Motor neuron (in vitro differentiated cells): ENCODE measurements around the gene RALGPS2. TPM values are rescaled to one million over a fixed set of nuclear protein-coding genes. Genes with fewer than 3 reads are reported as not detected.

Experiments used
- ATAC-seq, 8 experiments: fragments of 200-7000 bp; cut with Tn5 transposase; replicated peaks in 6 of 8; 2 replicates each; pipeline ENCODE4 v1.8.0; 2021; ENCODE audit warnings: mild to moderate bottlenecking in 8 of 8, moderate library complexity in 8 of 8
- H3K27ac ChIP-seq, 2 donors: fragments of 250-450 bp; sonication (Bioruptor Pico); 2 replicates each; pipeline ENCODE4 v1.9.0; 2021; ENCODE audit warnings: antibody characterized with exemption in 2 of 2, mild to moderate bottlenecking in 2 of 2, moderate library complexity in 1 of 2
- H3K4me1 ChIP-seq, 2 donors: fragments of 250-450 bp; sonication (Bioruptor Pico); replicated peaks in 1 of 2; 2 replicates each; pipeline ENCODE4 v1.6.1; 2021; ENCODE audit warnings: antibody characterized with exemption in 2 of 2, mild to moderate bottlenecking in 2 of 2, moderate library complexity in 1 of 2
- H3K4me3 ChIP-seq, 5 donors: fragments of 250-450 bp; sonication (Bioruptor Pico); 2 replicates each; pipeline ENCODE4 v1.9.0; 2021; ENCODE audit warnings: antibody characterized with exemption in 5 of 5, mild to moderate bottlenecking in 5 of 5, moderate library complexity in 4 of 5
- WGBS, 10 experiments: fragments of 450-650 bp; shearing (Covaris generic); methylation state at CpG; one replicate each; pipeline ENCODE4 v1.0.0; 2022; 5-methylcytosine and 5-hydroxymethylcytosine counted together
- in situ Hi-C, 9 experiments: fragments of 400-800 bp; cut with MboI; loops; one replicate each; pipeline ENCODE4 v1.15.0; 2021; ENCODE audit warnings: low sequenced_read_pairs in 9 of 9, low pct_unique_long_range_greater_than_20kb in 2 of 9; ENCODE audit not compliant: unreplicated experiment in 9 of 9
- total RNA-seq, 8 experiments: library from RNA; unstranded; fragments of 300-600 nt; gene quantifications; 2 replicates each; pipeline versions ENCODE4 v1.2.3 to v1.2.4, GENCODE V29; 2022

Gene RALGPS2
- total RNA-seq, 8 experiments from 2014 or later: 1.5 to 48.2 (median 23.5) TPM

- Histone ChIP-seq H3K4me3 (no peak overlapping the region), H3K27ac (no peak overlapping the region), H3K4me1 (peaks cover 18 to 20% of the 10 kb centered on the region in 2 donors)
- WGBS, 10 experiments: 0 to 28% (median 19%) methylated on average over 1 to 5 of the region's 5 CpGs; no CpG with 5 or more reads in 3 of the 10 experiments
- in situ Hi-C loops: no loop called here
- peak in 5 of 8 experiments; percentile 21 to 73 (median 70) for ATAC-seq
Observed at GRCh38 chr1:178937695-178938094, 212.7 kb downstream of the RALGPS2 start.

DNA sequence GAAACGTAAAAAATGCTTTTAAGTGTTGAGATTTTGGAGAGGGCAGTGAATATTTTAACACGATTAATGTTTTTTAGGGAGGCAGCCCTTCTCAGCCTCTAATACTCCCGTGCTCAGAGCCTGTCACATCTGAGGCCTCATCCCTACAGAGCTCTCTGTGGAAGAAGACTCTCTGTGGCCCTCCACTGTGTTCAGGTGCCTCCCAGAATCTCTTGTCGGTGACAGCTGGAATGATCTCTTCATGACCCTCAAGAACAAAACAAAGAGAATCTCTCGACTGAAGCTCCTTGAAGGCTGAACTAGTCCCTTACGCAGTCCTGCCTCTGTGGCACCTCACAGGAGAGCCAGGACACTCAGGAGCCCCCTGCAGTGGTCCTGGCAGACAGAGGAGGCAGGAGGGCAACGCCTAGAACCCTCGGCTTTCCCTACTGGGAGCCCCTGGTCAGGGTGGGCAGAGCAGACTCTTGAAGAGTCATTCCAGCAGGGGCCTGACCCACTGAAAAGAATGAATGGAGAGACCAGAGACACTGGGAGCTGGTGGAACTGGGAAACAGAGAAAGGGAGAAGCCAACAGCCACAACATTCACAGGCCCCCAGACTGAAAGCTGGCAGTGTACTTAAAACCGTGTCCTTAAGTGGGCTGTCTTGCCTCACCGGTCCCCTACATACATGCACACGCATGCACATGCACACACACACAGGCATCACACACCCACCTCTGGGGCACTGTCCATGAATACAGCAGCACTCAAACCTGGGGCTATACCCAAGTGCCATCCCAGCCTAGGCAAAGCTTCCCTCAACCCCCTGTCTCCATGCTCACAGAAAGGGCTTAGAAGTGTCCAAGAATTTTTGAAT lies 213.3 kb downstream of the RALGPS2 start:
- H3K4me1 ChIP-seq: peaks cover 18 to 20% of the 10 kb centered on the region in 2 donors
- in situ Hi-C loops: no loop called here
- H3K4me3 ChIP-seq: no peak overlapping the region
- 0 to 69% (median 59%) methylated on average over 1 to 9 of the region's 11 CpGs; no CpG with 5 or more reads in 1 of the 10 experiments for WGBS, 10 experiments
- peak overlapping the region in 1 of 2 donors; percentile 22 for H3K27ac ChIP-seq
- ATAC-seq: peak in 5 of 8 experiments; percentile 5 to 49 (median 47)

- no peak overlapping the region for H3K4me3 ChIP-seq
- ATAC-seq: peak; percentile 24 to 80 (median 58)
- WGBS, 10 experiments: 0 to 78% (median 65%) methylated on average over 1 to 9 of the region's 10 CpGs; no CpG with 5 or more reads in 4 of the 10 experiments
- in situ Hi-C loops: no loop called here
- H3K27ac ChIP-seq: peak overlapping the region in 1 of 2 donors; percentile 22
- H3K4me1 ChIP-seq: peaks cover 15 to 18% of the 10 kb centered on the region in 2 donors
Observed at GRCh38 chr1:178938959-178939317, 213.9 kb downstream of the RALGPS2 start.

GRCh38 chr1:178939338-178940067 lies 214.5 kb downstream of the RALGPS2 start:
- H3K4me3 ChIP-seq: no peak overlapping the region
- 7 to 92% (median 51%) methylated on average over 3 to 15 of the region's 15 CpGs; no CpG with 5 or more reads in 2 of the 10 experiments for WGBS, 10 experiments
- peaks cover 15 to 18% of the 10 kb centered on the region in 2 donors for H3K4me1 ChIP-seq
- ATAC-seq: peak in 4 of 8 experiments; percentile 5 to 59 (median 30)
- in situ Hi-C loops: no loop called here
- H3K27ac ChIP-seq: no peak overlapping the region

DNA sequence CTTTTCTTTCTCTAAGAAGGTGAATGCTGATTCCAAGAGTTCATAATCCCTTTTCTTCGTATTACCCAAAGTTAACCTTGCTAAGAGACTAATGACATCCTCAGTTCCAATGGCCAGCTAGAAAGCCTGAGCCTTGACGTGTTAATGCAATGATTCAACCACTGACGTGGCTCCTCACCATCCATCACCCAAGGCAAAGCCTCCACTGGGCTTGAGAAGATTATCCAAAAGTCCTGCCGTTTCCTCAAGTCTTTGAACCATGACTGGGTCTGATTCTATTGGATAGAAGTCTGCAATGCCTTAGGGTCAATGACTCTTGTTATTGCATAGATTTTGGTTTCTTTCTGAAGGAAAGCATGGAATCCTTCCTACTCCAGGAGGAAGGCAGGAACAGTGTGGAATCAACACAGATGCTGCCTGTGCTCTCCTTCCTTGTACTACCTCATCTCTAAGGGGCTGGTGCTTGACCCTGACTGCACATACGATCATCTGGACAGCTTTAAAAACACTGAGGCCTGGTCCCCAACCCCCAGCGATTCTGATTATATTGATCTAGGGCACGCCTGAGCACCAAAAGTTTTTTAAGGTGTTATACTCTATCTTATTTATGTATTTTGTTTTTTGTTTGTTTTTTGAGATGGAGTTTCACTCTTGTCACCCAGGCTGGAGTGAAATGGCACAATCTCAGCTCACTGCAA lies 215.2 kb downstream of the RALGPS2 start:
- Histone ChIP-seq H3K27ac (no peak overlapping the region), H3K4me1 (peaks cover 15 to 19% of the 10 kb centered on the region in 2 donors), H3K4me3 (no peak overlapping the region)
- in situ Hi-C loops: no loop called here
- ATAC-seq: peak in 2 of 8 experiments; percentile 12 to 34
- WGBS, 10 experiments: 0 to 100% (median 82%) methylated on average over 1 to 7 of the region's 7 CpGs; no CpG with 5 or more reads in 1 of the 10 experiments

- in situ Hi-C loops: no loop called here
- WGBS, 10 experiments: 50 to 95% (median 85%) methylated on average over 1 to 10 of the region's 11 CpGs; no CpG with 5 or more reads in 3 of the 10 experiments
Observed at GRCh38 chr1:178941261-178941689, 216.2 kb downstream of the RALGPS2 start.

DNA sequence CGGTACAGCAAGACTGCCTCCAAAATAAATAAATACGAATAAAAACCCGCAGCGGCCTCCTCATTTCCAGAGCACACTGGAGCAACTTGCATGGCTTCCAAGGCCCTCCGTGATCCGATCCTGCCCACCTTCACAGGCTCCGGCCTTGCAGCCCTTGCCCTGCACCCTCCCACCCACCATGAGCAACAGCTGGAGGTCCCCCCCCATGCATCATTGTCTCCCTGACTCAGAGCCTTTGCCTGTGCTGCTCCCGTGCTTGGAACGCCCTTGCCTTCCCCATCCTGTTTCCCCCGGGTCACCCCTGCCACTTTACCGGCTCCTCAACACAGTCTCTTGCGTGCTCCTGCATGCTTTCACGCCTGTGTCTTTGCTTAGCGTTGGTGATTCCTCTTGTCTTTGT lies 216.8 kb downstream of the RALGPS2 start:
- WGBS, 10 experiments: 13 to 100% (median 83%) methylated on average over 1 to 12 of the region's 14 CpGs; no CpG with 5 or more reads in 3 of the 10 experiments
- peak in 1 of 8 experiments; percentile 18 for ATAC-seq
- Histone ChIP-seq H3K4me1 (peaks cover 15 to 29% of the 10 kb centered on the region in 2 donors), H3K4me3 (no peak overlapping the region), H3K27ac (no peak overlapping the region)
- in situ Hi-C loops: no loop called here

More at GRCh38 chr1:178941261-178941689, 216.2 kb downstream of the RALGPS2 start:
- ATAC-seq: no peak
- Histone ChIP-seq H3K27ac (no peak overlapping the region), H3K4me3 (no peak overlapping the region), H3K4me1 (peaks cover 15 to 29% of the 10 kb centered on the region in 2 donors)

DNA sequence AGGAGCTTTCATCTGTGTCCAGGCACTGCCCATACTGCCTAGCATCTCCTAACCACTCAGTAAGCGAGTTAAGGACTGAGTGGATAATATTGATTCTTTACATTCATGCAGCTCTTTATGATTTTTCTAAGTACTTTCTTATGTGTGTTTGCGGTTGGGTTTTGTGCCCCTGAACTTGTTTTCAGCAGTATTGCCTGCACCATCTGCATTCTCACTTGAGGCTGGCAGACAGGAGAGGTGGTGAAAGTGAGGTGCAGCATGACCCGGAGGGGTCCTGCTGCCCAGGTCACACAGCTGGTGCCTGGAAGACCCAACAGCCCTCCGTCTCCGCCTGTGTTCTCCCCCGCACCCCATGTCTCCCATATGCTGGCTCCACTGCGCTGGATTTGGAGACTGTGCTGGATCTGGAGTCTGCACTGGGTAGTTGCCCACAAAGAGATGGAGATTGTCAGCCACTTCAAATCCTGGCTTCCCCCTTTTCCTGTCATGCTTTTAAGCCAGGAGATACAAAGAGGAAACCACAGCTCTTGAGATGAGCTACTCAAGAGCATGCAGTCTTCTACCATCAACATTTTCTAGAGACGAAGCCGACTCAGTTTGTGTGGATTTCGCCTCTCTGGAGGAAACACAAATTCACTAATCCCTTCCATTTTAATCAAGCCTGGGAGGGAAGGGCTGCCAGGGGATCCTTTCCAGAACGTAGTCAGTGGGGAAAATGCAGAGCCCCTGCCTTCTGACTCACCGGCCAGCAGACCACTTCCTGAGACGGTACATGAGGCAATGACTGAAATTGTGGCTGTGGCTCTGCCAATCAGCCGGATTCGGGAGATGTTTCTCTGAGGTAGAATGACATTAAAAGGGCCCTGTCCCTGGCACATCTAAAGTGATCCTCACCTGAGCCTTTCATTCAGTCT lies 217.5 kb downstream of the RALGPS2 start:
- in situ Hi-C loops: no loop called here
- Histone ChIP-seq H3K27ac (no peak overlapping the region), H3K4me1 (peaks cover 15 to 28% of the 10 kb centered on the region in 2 donors), H3K4me3 (no peak overlapping the region)
- ATAC-seq: no peak
- 15 to 100% (median 92%) methylated on average over 1 to 15 of the region's 15 CpGs; no CpG with 5 or more reads in 2 of the 10 experiments for WGBS, 10 experiments

DNA sequence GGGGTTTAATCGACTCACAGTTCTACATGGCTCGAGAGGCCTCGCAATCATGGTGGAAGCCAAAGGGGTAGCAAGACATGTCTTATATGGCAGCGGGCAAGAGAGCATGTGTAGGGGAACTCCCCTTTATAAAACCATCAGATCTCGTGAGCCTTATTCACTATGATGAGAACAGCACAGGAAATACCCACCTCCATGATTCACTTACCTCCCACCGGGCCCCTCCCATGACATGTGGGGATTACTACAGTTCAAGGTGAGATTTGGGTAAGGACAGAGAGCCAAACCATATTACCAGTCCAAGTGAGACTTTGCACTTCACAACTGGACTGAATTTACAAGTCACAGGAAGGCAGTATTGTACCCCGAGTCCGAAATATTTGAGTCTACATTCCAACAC lies 219.7 kb downstream of the RALGPS2 start:
- Histone ChIP-seq H3K27ac (no peak overlapping the region), H3K4me1 (peaks cover 0 to 11% of the 10 kb centered on the region in 2 donors), H3K4me3 (no peak overlapping the region)
- in situ Hi-C loops: no loop called here
- ATAC-seq: no peak
- 40 to 100% (median 94%) methylated on average over 1 to 8 of the region's 8 CpGs; no CpG with 5 or more reads in 1 of the 10 experiments for WGBS, 10 experiments

- WGBS, 10 experiments: 32 to 90% (median 72%) methylated on average over 2 to 15 of the region's 17 CpGs; no CpG with 5 or more reads in 3 of the 10 experiments
- Histone ChIP-seq H3K4me3 (no peak overlapping the region), H3K4me1 (peaks cover 0 to 15% of the 10 kb centered on the region in 2 donors), H3K27ac (no peak overlapping the region)
- in situ Hi-C loops: no loop called here
- ATAC-seq: peak; percentile 23 to 87 (median 68)
Observed at GRCh38 chr1:178945763-178946266, 220.8 kb downstream of the RALGPS2 start.

- Histone ChIP-seq H3K4me1 (peaks cover 0 to 15% of the 10 kb centered on the region in 2 donors), H3K4me3 (no peak overlapping the region), H3K27ac (no peak overlapping the region)
- in situ Hi-C loops: no loop called here
- peak in 2 of 8 experiments; percentile 34 to 40 for ATAC-seq
- 0 to 92% (median 83%) methylated on average over 1 to 10 of the region's 13 CpGs; no CpG with 5 or more reads in 5 of the 10 experiments for whole genome bisulfite sequencing, 10 experiments
Observed at GRCh38 chr1:178946416-178946815, 221.4 kb downstream of the RALGPS2 start.
